22Rv1 (cell line): ENCODE data around the gene NUTM2F.

Experiments
- H3K27ac ChIP-seq: fragments of 450-650 bp; 2 replicates; pipeline ENCODE4 v1.5.1; 2017
- CTCF ChIP-seq: fragments of 450-650 bp; IDR thresholded peaks from 2 replicates; pipeline ENCODE4 v1.5.1; 2017; ENCODE audit warnings: mild to moderate bottlenecking
- ZFX ChIP-seq: fragments of 450-650 bp; IDR thresholded peaks from 2 replicates; pipeline ENCODE4 v1.6.1; 2017; ENCODE audit warnings: antibody characterized with exemption, borderline replicate concordance

Gene NUTM2F

GRCh38 chr9:94269264-94269663, 59.2 kb downstream of the NUTM2F start:
- H3K27ac ChIP-seq = no peak overlapping the region

More at GRCh38 chr9:94269264-94269663, 59.2 kb downstream of the NUTM2F start:
- no peak for TF ChIP-seq ZFX
- no peak for TF ChIP-seq CTCF
